ENCODE measurements around the gene TMEM134. TPM values are rescaled to one million over a fixed set of nuclear protein-coding genes. Genes with fewer than 3 reads are reported as not detected.

Gene TMEM134
- total RNA-seq, 4 donors from 2014 or later: 109 to 205 (median 145) TPM

DNA sequence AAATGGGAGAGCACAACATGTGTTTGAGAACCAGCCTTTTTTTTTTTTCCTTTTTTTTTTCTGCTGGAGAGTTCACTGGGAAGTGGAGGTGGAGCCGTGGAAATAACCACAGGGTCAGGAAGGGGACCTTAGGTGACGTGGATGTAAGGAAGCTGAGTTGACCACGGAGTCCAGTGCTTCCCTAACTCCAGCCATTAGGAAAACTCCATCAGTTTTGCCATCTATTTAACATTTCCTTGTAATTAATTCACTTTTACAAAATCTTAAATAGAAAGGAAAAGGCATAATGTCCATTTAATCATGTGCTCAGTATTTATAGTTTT, 40.9 kb upstream of the TMEM134 start:
- intact Hi-C loops (cut with DNase I): no loop called here
- TF ChIP-seq, protein P1, sequence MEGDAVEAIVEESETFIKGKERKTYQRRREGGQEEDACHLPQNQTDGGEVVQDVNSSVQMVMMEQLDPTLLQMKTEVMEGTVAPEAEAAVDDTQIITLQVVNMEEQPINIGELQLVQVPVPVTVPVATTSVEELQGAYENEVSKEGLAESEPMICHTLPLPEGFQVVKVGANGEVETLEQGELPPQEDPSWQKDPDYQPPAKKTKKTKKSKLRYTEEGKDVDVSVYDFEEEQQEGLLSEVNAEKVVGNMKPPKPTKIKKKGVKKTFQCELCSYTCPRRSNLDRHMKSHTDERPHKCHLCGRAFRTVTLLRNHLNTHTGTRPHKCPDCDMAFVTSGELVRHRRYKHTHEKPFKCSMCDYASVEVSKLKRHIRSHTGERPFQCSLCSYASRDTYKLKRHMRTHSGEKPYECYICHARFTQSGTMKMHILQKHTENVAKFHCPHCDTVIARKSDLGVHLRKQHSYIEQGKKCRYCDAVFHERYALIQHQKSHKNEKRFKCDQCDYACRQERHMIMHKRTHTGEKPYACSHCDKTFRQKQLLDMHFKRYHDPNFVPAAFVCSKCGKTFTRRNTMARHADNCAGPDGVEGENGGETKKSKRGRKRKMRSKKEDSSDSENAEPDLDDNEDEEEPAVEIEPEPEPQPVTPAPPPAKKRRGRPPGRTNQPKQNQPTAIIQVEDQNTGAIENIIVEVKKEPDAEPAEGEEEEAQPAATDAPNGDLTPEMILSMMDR (IDR thresholded peaks at IDR 0.05): no peak
- no peak for TF ChIP-seq POLR2A (IDR thresholded peaks at IDR 0.05)
- peaks cover 0 to 6% (median 0%) of the 10 kb centered on the region in 3 donors for H3K36me3 ChIP-seq
- DNase-seq: no peak
- H3K4me3 ChIP-seq: no peak overlapping the region
- no peak overlapping the region for H3K27ac ChIP-seq
- peaks cover 0 to 49% (median 0%) of the 10 kb centered on the region in 4 donors for H3K27me3 ChIP-seq
- peaks cover 26 to 37% (median 30%) of the 10 kb centered on the region in 3 donors for H3K4me1 ChIP-seq
- H3K9me3 ChIP-seq: no peaks in the 10 kb centered on the region
- 34 to 59% methylated on average over 3 of the region's 3 CpGs for WGBS, 2 donors

DNA sequence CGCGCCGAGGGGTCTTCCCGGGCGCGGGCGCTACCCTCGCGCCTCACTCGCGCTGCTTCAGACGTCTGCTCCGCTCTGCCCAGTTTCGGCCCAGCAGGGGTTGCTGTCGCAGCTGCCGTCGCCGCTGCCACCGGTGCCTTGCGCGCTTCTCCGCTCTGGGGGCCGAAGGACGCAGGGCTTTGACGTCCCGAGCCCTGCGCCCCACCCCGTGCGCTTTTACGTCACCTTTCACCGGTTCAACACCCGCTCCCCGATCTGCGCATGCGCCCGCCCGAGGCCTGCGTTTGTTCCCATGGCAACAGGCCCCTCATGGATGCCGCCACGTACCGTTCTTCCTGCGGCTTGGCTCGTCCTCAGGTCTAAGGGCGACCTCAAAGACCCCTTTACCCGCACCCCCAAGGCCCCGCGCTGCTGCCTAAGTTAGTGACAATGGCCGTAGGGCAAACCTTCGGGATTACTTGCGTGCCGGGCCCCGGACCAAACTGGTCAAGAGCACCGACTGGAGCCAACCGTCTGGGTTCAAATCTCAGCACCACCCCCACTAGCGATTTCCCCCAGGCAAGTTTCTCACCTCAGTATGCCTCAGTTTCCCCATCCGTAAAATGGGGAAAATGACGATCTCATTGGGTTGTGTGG, 39.6 kb upstream of the TMEM134 start:
- H3K4me1 ChIP-seq: peaks cover 30 to 51% (median 42%) of the 10 kb centered on the region in 3 donors
- H3K4me3 ChIP-seq: peak overlapping the region; percentile 68 to 90 (median 76)
- 2 to 3% methylated on average over 8 to 20 of the region's 57 CpGs for WGBS, 2 donors
- H3K27me3 ChIP-seq: peaks cover 0 to 49% (median 0%) of the 10 kb centered on the region in 4 donors
- DNase-seq: peak; percentile 80
- intact Hi-C loops (cut with DNase I): no loop called here
- H3K27ac ChIP-seq: peak overlapping the region; percentile 96 to 99 (median 98)
- peaks cover 0 to 6% (median 0%) of the 10 kb centered on the region in 3 donors for H3K36me3 ChIP-seq
- TF ChIP-seq POLR2A (IDR thresholded peaks at IDR 0.05): peak in 2 of 4 donors; percentile 21 to 69
- TF ChIP-seq, protein P1 (IDR thresholded peaks at IDR 0.05): peak in 1 of 6 experiments; percentile 7
- H3K9me3 ChIP-seq: no peaks in the 10 kb centered on the region

DNA sequence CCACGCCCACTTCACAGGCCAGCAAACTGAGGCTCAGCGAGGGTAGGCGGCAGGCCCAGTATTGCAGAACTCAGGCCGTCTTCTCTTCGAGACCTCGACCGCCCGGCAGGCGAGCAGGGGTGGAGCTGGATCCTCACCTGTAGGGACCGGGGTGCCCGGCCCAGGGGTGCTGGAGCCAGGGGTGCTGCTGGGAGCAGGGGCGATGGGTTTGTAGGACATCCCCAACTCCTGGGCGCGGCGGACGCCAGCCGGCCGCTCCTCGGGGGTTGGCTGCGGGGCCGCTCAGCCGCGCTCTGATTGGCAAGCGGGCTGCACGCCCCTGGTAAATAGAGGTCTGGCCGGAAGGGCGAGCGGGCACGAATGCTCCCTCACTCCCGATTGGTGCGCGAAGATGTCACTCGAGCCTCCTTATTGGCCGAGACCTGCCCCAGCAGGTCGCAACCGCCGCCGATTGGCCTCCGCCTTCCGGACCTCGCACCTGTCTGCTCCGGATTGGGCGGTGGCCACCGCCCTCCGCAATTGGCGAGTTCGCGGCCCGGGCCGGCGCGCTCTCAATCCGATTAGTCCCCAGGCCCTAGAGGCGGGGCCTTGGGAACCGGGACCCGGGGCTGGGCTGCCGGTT, 38.9 kb upstream of the TMEM134 start, which contains the start of gene CDK2AP2:
CDK2AP2 (minus strand) TSS at position 299 of the 622 bp plus-strand sequence; CDS start at position 219, 80 bp downstream.
- TF ChIP-seq, protein P1 (IDR thresholded peaks at IDR 0.05): peak in 2 of 6 experiments; percentile 9 to 23
- peak in 3 of 4 donors; percentile 83 to 97 (median 95) for TF ChIP-seq POLR2A (IDR thresholded peaks at IDR 0.05)
- WGBS, 2 donors: no CpG with 5 or more reads among the region's 57 CpGs
- H3K27me3 ChIP-seq: peaks cover 0 to 49% (median 0%) of the 10 kb centered on the region in 4 donors
- DNase-seq: peak; percentile 95
- H3K4me3 ChIP-seq: peak within 1 kb of the TSS; percentile 68 to 90 (median 76)
- peaks cover 0 to 6% (median 0%) of the 10 kb centered on the region in 3 donors for H3K36me3 ChIP-seq
- H3K27ac ChIP-seq: peak within 1 kb of the TSS; percentile 96 to 99 (median 98)
- no peaks in the 10 kb centered on the region for H3K9me3 ChIP-seq
- intact Hi-C loops (cut with DNase I): no loop called here
- H3K4me1 ChIP-seq: peaks cover 32 to 57% (median 47%) of the 10 kb centered on the region in 3 donors

DNA sequence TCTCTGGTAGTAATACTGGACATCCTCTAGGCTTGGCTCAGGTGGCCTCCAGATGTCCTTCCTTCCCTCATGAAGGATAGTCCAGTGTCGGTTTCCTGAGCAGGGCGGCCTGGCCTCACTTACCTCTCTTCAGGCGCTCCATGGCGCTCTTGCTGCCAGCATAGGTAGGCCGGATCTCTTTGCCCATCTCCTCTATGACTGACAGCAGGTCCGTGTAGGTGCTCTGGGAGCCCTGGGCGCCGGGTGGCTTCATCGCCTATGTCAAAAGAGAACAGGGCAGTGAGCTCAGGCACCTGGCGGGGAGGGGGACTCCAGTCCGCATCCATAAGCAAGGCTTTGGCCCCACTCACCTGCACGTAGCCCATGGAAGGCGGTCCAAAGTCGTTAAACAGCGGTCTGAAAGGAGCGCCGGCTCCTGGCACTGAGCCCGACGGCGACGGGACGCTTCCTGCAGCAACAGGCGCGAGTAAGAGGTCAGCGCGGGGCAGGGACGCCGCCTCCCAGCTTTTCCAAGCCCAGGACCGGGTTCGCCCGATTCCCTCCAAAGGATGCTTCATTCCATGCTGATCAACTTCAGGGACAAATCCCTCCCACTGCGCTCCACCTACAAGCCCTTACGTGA, 38.3 kb upstream of the TMEM134 start:
- Histone ChIP-seq H3K27ac (peak overlapping the region; percentile 96 to 99 (median 98)), H3K9me3 (no peaks in the 10 kb centered on the region), H3K27me3 (peaks cover 0 to 49% (median 0%) of the 10 kb centered on the region in 4 donors), H3K4me3 (peak overlapping the region; percentile 68 to 90 (median 76)), H3K4me1 (peaks cover 32 to 57% (median 47%) of the 10 kb centered on the region in 3 donors), H3K36me3 (peaks cover 0 to 12% (median 0%) of the 10 kb centered on the region in 3 donors)
- no peak for DNase-seq
- intact Hi-C loops (cut with DNase I): no loop called here
- TF ChIP-seq, protein P1 (IDR thresholded peaks at IDR 0.05): no peak
- TF ChIP-seq POLR2A (IDR thresholded peaks at IDR 0.05): no peak
- 69% methylated on average over 2 of the region's 33 CpGs; no CpG with 5 or more reads in 1 of the 2 donors for WGBS, 2 donors

Data from esophagus squamous epithelium (tissue), 5 donors.